NCI-H446 (cell line): ENCODE data around the gene DTNBP1.

Experiments used
- DNase-seq, 2 experiments: peaks; one replicate each; lab custom pipeline; 2025; lab: John Stamatoyannopoulos, UW

The DTNBP1 gene

DNA sequence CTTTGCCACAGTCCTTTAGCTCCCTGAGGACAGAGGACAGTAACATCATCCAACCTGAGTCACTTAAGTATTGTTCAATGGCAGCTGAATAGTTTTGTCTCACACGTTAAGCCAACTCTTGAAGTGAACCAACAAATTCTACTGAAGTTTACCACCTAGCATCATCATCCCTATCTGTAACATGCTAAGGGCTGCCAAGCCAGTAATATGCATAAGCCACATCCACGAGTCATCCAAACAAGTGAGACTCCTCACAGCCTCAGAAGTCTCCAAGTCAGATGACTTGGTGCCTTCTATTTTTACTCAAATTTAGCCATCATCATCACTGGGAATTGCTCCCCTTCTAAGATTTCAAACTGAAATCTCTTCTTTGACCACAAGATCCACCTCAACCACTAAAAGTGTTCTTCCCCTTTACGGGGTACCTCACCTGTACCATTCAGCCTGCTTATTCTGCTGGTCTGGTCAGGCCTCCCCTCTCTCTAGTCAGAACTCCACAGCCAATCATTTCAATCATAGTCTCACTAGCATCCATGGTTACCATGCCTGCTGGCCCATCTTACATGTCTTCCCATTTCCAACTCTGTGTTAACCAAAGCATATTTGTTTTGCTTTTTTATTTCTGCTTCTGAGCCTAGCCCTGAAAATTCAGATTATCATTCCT is 73.7 kb downstream of the DTNBP1 start:
- DNase-seq: no peak

GRCh38 chr6:15586503-15586902 is 76.3 kb downstream of the DTNBP1 start:
- no peak for DNase-seq

DNA sequence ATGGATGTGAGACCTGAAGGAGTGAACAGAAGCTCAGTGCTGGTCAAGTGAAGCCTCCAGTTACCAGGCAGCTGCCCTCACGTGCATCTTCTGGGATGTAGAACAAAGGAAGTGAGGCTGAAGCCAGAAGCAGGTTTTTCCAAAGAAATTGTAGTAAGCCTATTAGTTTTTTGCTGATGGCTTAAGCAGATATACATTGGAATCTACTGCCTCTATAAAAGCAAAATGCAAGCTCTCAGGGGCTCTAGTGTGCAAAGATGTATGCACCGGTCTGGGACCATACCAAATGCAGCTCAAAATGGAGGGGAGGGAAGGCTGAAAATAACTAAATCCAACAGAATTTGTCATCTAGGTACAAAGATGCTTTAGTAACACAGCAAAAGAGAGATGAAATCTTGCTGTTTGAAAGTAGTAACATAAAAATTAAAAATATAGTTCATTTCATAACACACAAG is 77.0 kb downstream of the DTNBP1 start:
- no peak for DNase-seq

- no peak for DNase-seq
These were observed 80.3 kb downstream of the DTNBP1 start for GRCh38 chr6:15582499-15582898.

- no peak for DNase-seq
These were observed 81.1 kb downstream of the DTNBP1 start for GRCh38 chr6:15581751-15582150.

DNA sequence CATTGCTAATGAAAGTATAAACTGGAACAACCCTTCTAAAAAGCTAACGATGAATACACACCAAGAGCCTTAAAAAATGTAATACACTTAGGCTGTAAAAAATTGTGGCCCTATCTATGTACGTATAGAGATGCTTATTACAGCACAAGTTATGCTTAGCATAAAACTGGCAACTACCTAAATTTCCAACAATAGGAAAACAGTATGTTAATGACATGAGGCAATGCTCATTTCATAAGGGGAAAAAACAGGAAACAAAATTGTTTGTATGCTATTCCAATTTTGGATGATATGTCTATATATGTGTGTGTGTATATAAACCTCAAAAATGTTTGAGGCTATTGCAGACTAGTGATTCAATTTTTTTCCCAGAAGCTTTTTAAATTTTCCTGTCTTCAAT is 82.5 kb downstream of the DTNBP1 start:
- no peak for DNase-seq

- no peak for DNase-seq
These were observed 84.0 kb downstream of the DTNBP1 start for GRCh38 chr6:15578716-15579391.

GRCh38 chr6:15577550-15578171 is 85.2 kb downstream of the DTNBP1 start:
- no peak for DNase-seq

GRCh38 chr6:15577106-15577505 is 85.7 kb downstream of the DTNBP1 start:
- DNase-seq: no peak

- no peak for DNase-seq
These were observed 87.3 kb downstream of the DTNBP1 start for GRCh38 chr6:15575357-15576033.

GRCh38 chr6:15574486-15574885 is 88.3 kb downstream of the DTNBP1 start:
- DNase-seq: no peak

- DNase-seq: no peak
These were observed 88.8 kb downstream of the DTNBP1 start for GRCh38 chr6:15574023-15574422.

GRCh38 chr6:15573384-15573783 is 89.4 kb downstream of the DTNBP1 start:
- no peak for DNase-seq

DNA sequence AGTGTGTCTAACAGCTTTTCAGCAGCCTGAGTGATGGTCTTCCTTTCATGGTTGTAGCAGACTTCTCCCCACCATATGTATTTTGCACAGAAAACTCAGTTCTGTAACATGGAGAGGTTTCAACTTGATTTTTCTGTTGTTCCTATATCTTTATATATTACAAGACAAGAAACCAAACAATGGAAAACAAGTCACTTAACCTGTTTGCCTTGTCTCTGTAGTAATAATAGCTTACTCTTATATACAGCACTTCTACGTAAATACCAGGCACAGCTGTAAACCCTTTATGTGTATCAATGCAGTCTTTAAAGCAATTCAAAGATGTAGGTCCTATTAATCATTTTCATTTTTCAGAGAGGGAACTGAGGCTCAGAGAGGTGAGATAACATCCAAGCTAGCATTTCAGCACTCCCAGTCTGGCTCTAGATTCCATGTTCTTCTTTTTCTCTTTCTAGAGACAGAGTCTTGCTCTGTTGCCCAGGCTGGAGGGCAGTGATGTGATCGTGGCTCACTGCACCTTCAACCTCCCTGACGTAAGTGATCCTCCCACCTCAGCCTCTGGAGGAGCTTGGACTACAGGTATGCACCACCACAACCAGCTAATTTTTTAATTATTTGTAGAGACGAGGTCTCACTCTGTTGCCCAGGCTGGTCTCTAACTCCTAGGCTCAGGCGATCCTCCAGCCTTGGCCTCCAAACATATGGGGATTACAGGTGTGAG is 90.4 kb downstream of the DTNBP1 start:
- no peak for DNase-seq

DNA sequence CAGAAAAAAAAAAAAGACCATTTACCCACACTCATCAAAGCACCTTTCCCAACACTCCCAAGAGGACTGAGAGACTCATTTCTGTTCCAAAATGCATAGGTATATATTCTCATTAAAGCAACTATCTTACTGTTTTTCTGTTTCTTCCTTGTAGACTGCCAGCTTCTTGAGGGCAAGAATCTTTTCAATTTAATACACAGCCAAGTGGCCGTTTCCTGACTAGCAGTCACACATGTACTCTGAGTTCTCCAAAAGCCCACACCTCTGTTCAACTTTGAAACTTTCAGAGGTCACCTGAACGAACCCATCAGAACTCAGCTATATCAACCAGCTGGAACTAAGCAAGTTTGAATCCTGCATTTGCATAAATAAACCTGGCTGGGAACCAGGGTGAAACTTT is 92.7 kb downstream of the DTNBP1 start:
- DNase-seq: no peak

- DNase-seq: no peak
These were observed 93.5 kb downstream of the DTNBP1 start for GRCh38 chr6:15569035-15569995.

GRCh38 chr6:15562977-15563376 is 99.9 kb downstream of the DTNBP1 start:
- DNase-seq: no peak

DNA sequence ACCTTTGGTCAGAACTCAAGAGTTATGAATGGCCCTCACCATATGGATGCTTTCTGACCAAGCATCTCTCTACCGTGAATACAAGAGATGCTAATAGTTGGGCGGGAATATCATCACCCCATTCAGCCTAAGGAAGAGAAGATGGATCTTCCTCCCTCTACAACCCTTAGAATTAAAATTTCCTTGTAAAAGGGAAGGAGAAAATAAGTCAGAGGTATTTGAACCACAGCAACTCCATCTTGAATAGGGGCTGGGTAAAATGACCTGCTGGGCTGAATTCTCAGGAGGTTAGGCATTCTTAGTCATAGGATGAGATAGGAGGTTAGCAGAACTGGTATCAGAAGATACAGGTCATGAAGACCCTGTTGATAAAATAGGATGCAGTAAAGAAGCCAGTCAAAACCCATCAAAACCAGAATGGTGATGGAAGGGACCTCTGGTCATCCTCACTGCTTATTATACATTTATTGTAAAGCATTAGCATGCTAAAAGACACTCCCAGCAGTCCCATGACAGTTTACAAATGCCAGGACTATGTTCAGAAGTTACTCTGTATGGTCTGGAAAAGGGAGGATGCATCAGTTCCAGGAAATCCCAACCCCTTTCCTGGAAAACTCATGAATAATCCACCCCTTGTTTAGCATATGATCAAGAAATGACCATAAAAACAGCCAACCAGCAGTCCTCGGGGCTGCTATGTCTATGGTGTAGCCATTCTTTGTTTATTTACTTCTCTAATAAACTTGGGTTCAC is 101.2 kb downstream of the DTNBP1 start:
- no peak for DNase-seq

GRCh38 chr6:15560713-15561112 is 102.1 kb downstream of the DTNBP1 start:
- no peak for DNase-seq

- no peak for DNase-seq
These were observed 105.7 kb downstream of the DTNBP1 start for GRCh38 chr6:15557174-15557573.
